Thymus (tissue), 11 donors: ENCODE results near the gene RGS6. TPM values are rescaled to one million over a fixed set of nuclear protein-coding genes. Genes with fewer than 3 reads are reported as not detected.

Experiments used
- DNase-seq, 9 donors: peaks; one replicate each; pipeline ENCODE4 v3.0.0-alpha.2; 2013; ENCODE audit warnings: low spot score in 9 of 9, low read depth in 6 of 9, missing footprints in 1 of 9
- H3K27ac ChIP-seq, 2 donors: one replicate each; pipeline ENCODE4 v1.5.1; 2013; ENCODE audit warnings: control low read depth in 1 of 2, low read depth in 1 of 2, low read length in 1 of 2, mild to moderate bottlenecking in 1 of 2, moderate library complexity in 1 of 2
- H3K27me3 ChIP-seq, 2 donors: one replicate each; pipeline ENCODE4 v1.5.1; 2013; ENCODE audit warnings: low read length in 1 of 2; ENCODE audit not compliant: control insufficient read depth in 2 of 2, insufficient read depth in 1 of 2
- H3K36me3 ChIP-seq, 2 donors: one replicate each; pipeline ENCODE4 v1.5.1; 2013; ENCODE audit warnings: low read length in 1 of 2, mild to moderate bottlenecking in 1 of 2, moderate library complexity in 1 of 2; ENCODE audit not compliant: control insufficient read depth in 2 of 2, insufficient read depth in 2 of 2
- H3K4me1 ChIP-seq, 2 donors: one replicate each; pipeline ENCODE4 v1.5.1; 2013; ENCODE audit warnings: low read length in 2 of 2; ENCODE audit not compliant: control insufficient read depth in 2 of 2, insufficient read depth in 2 of 2
- H3K4me3 ChIP-seq, 2 donors: one replicate each; pipeline ENCODE4 v1.5.1; 2013; ENCODE audit warnings: low read length in 2 of 2, control low read depth in 1 of 2, mild to moderate bottlenecking in 1 of 2
- H3K9me3 ChIP-seq, 2 donors: one replicate each; pipeline ENCODE4 v1.5.1; 2013; ENCODE audit warnings: low read length in 1 of 2, mild to moderate bottlenecking in 1 of 2; ENCODE audit not compliant: control insufficient read depth in 2 of 2, insufficient read depth in 1 of 2
- WGBS: extraction: QIAGEN DNeasy Blood & Tissue Kit; methylation state at CpG from one replicate; pipeline ENCODE4 v1.1.7; 2013; 5-methylcytosine and 5-hydroxymethylcytosine counted together
- polyA plus RNA-seq: library from polyadenylated mRNA; stranded (reverse); fragments of 200-250 nt; gene quantifications from one replicate; pipeline ENCODE4 v1.2.3, GENCODE V29; 2013
- total RNA-seq: library from RNA; stranded (reverse); fragments of 120-200 nt; gene quantifications from one replicate; pipeline ENCODE4 v1.2.4, GENCODE V29; 2013
- donor health status: healthy.

RGS6 gene
- total and polyA plus RNA-seq, 2 donors = 0.28 to 0.80 TPM

DNA sequence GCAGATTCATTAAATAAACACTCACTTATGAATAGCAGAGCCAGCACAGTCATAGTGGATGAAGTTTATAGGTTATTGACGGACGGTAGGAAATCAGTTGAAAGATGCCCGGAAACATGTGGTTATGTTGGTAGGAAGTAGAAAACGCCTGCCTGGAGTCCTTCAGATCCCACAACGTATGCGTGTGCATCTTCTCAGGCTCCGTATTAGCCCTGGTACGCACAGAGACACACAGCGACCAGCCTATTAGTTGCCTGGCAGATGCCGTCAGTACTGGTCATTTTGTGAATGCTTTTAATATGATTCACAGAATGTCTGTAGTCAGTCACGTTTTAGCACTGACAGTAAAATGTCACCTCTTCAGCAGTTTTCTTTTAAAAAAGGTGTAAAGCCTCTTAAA lies 196.4 kb downstream of the RGS6 start:
- no peak overlapping the region for H3K27ac ChIP-seq
- no peak for DNase-seq
- WGBS = 11% methylated on average over 11 of the region's 11 CpGs

GRCh38 chr14:72129291-72129690 lies 197.1 kb downstream of the RGS6 start:
- Histone ChIP-seq H3K36me3 (no peaks in the 10 kb centered on the region), H3K4me1 (no peaks in the 10 kb centered on the region), H3K27ac (no peak overlapping the region), H3K27me3 (no peaks in the 10 kb centered on the region), H3K4me3 (no peak overlapping the region), H3K9me3 (peaks cover 0 to 3% of the 10 kb centered on the region in 2 donors)
- no peak for DNase-seq
- 95% methylated on average over 3 of the region's 3 CpGs for WGBS

More for the DNA sequence above, 196.4 kb downstream of the RGS6 start:
- Histone ChIP-seq H3K4me3 (no peak overlapping the region), H3K36me3 (no peaks in the 10 kb centered on the region), H3K9me3 (peaks cover 0 to 3% of the 10 kb centered on the region in 2 donors), H3K27me3 (no peaks in the 10 kb centered on the region), H3K4me1 (no peaks in the 10 kb centered on the region)

DNA sequence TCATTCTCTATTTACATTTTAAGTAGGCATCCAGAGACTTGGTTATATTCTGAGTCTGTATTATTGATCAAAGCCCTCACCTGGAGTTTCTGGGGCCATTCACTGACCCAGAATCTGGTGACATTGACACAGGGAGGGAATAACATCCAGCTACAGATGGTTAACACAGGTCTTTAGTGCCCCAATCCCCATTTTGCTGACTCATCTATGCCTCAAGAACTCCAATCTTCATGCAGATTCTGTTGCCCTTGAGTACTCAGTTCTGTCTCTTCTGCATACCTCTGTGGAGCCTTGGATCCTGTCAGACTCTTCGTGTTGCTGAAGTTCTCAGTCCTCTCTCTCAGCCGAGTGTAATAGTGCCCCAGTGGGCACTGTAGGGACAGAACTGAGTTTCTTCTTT lies 208.9 kb downstream of the RGS6 start:
- 96% methylated on average over 2 of the region's 2 CpGs for WGBS

DNA sequence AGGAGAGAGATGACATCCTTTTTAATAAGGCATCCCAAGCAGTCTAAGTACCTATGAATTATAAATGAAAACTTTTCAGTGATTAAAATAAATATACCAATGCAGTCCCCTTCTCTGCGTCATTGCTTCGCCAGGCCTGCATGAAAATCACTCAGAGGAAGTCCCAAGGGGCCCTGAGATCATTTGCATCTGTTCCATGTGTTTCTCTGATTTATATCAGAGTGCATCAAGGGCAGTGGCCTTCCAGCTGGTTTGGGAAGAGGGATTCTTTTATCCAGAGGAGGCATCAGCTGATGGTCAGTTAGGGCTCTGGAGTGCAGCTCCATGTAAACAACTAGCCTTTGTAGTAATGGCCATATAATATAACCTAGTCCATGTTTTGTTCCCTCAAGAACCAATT lies 210.1 kb downstream of the RGS6 start:
- Histone ChIP-seq H3K4me3 (no peak overlapping the region), H3K27ac (no peak overlapping the region), H3K4me1 (no peaks in the 10 kb centered on the region), H3K36me3 (no peaks in the 10 kb centered on the region), H3K27me3 (no peaks in the 10 kb centered on the region), H3K9me3 (no peaks in the 10 kb centered on the region)
- DNase-seq = no peak
- WGBS = 96% methylated on average over 2 of the region's 2 CpGs

More for the DNA sequence above, 208.9 kb downstream of the RGS6 start:
- no peaks in the 10 kb centered on the region for H3K4me1 ChIP-seq
- no peaks in the 10 kb centered on the region for H3K27me3 ChIP-seq
- H3K27ac ChIP-seq = no peak overlapping the region
- DNase-seq = no peak
- no peaks in the 10 kb centered on the region for H3K9me3 ChIP-seq
- no peak overlapping the region for H3K4me3 ChIP-seq
- no peaks in the 10 kb centered on the region for H3K36me3 ChIP-seq

DNA sequence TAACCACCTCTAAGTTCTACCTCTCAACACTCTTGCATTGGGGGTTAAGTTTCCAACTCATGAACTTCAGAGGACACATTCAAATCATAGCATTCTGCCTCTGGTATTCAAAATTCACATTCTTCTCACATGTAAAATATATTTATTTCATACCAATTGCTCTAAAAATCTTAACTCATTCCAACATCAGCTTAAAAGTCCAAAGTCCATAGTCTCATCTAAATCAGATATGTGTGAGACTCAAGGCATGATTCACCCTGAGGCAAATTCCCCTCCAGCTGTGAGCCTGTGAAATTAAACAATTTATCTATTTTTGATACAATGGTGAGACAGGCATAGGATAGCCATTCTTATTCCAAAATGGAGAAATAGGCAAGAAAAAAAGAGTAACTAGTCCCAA lies 214.0 kb downstream of the RGS6 start:
- DNase-seq = no peak
- Histone ChIP-seq H3K4me3 (no peak overlapping the region), H3K4me1 (no peaks in the 10 kb centered on the region), H3K9me3 (no peaks in the 10 kb centered on the region), H3K36me3 (no peaks in the 10 kb centered on the region), H3K27ac (no peak overlapping the region), H3K27me3 (no peaks in the 10 kb centered on the region)

- WGBS = 96% methylated on average over 10 of the region's 10 CpGs
- Histone ChIP-seq H3K9me3 (no peaks in the 10 kb centered on the region), H3K4me3 (no peak overlapping the region), H3K27ac (no peak overlapping the region), H3K4me1 (no peaks in the 10 kb centered on the region), H3K27me3 (no peaks in the 10 kb centered on the region), H3K36me3 (no peaks in the 10 kb centered on the region)
- DNase-seq = no peak
These were observed 222.6 kb downstream of the RGS6 start for GRCh38 chr14:72154645-72155378.

DNA sequence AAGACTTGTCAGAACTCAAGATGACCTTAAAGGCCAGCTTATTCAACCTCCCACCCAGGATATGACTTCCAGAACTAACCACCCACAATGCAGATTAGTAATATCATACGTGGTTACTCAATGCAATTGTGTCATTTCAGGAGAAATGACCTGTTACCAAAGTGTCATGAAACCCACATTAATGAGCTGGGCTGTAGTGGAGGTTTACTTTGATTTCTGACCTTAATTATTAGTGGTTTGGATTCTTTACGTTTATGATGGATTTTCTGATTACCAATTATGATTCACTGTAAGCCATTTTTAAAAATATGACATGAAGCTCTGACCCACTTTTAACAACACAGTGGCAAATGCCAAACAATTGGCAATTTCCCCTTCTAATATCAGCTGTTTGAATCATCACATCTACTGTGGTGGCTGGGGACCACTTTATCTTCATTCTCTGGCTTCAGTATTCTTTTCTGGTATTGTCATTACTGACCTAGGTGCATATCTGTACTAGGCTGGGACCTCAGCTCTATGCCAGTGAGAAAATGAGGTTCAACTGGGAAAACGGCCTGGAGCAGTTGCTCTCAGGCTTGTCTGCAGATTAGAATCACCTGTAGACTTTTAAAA lies 223.3 kb downstream of the RGS6 start:
- Histone ChIP-seq H3K4me1 (no peaks in the 10 kb centered on the region), H3K27me3 (no peaks in the 10 kb centered on the region), H3K9me3 (no peaks in the 10 kb centered on the region), H3K4me3 (no peak overlapping the region), H3K36me3 (no peaks in the 10 kb centered on the region), H3K27ac (no peak overlapping the region)
- no peak for DNase-seq
- WGBS = 89% methylated on average over 3 of the region's 3 CpGs

GRCh38 chr14:72164420-72165228 lies 232.4 kb downstream of the RGS6 start:
- Histone ChIP-seq H3K36me3 (no peaks in the 10 kb centered on the region), H3K27me3 (no peaks in the 10 kb centered on the region), H3K9me3 (no peaks in the 10 kb centered on the region), H3K4me3 (no peak overlapping the region), H3K4me1 (no peaks in the 10 kb centered on the region), H3K27ac (no peak overlapping the region)
- DNase-seq = no peak
- WGBS = 64% methylated on average over 9 of the region's 9 CpGs

DNA sequence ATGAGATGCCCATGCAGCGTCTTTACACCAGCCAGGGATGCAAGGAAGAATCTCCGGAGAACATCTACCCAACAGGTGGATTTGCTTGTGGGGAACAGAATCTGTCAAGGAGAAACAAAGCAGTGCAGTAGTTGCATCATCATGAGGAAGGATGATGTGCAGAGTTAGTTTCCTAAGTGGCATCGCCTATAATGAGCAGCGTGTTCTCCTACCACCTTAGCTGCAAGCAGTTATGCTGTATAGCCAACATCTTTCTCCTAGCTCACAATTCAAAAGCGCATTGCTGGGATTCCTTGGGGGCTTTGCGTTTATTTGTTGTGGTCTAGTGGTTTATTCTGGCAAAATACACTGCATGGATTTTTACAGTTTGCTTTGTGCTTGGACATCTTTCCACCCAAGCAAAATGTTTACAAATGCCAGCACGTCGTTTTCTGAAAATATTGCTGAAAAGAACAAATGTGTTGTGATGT lies 233.0 kb downstream of the RGS6 start:
- H3K27ac ChIP-seq = no peak overlapping the region
- no peak overlapping the region for H3K4me3 ChIP-seq
- H3K4me1 ChIP-seq = no peaks in the 10 kb centered on the region
- 90% methylated on average over 8 of the region's 8 CpGs for WGBS
- H3K27me3 ChIP-seq = no peaks in the 10 kb centered on the region
- no peak for DNase-seq
- no peaks in the 10 kb centered on the region for H3K9me3 ChIP-seq
- no peaks in the 10 kb centered on the region for H3K36me3 ChIP-seq
